ENCODE measurements around the gene XG. TPM values are rescaled to one million over a fixed set of nuclear protein-coding genes. Genes with fewer than 3 reads are reported as not detected.
"Not testable (repeated sequence)": the region's sequence is repeated elsewhere in the genome, so short reads cannot be mapped to it uniquely, and the experiment has no call there.

XG gene
- total and polyA plus RNA-seq, 2 experiments from 2014 or later, result not detected

DNA sequence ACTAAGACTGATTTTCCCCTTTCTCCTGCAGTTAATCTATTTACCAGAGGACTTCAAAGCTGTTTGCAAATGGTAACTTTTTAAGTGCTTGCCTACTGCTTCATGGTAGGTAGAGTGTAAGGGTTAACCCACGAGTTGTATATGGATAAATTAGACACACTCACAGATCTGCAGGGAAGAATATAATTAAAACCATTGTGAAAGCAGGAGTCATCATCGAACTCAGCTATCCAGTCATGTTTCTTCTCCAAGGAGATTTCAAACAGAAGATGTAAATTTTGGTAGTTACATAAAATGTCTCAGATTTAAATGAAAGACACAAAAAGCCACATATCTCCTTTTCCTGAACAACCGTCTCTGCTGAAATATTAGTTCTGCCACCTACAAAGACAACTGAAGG, 549 bp upstream of the XG start:
- Histone ChIP-seq H3K27ac (no peak overlapping the region), H3K36me3 (no peaks in the 10 kb centered on the region), H3K4me1 (ENCODE audit: low read depth) (no peaks in the 10 kb centered on the region), H3K9me3 (ENCODE audit: low read depth) (no peaks in the 10 kb centered on the region), H3K27me3 (no peaks in the 10 kb centered on the region), H3K4me3 (no peak overlapping the region)
- no peak for DNase-seq (ENCODE audit: low read depth in 1 of 2, low spot score in 1 of 2)
- TF ChIP-seq, protein P1, sequence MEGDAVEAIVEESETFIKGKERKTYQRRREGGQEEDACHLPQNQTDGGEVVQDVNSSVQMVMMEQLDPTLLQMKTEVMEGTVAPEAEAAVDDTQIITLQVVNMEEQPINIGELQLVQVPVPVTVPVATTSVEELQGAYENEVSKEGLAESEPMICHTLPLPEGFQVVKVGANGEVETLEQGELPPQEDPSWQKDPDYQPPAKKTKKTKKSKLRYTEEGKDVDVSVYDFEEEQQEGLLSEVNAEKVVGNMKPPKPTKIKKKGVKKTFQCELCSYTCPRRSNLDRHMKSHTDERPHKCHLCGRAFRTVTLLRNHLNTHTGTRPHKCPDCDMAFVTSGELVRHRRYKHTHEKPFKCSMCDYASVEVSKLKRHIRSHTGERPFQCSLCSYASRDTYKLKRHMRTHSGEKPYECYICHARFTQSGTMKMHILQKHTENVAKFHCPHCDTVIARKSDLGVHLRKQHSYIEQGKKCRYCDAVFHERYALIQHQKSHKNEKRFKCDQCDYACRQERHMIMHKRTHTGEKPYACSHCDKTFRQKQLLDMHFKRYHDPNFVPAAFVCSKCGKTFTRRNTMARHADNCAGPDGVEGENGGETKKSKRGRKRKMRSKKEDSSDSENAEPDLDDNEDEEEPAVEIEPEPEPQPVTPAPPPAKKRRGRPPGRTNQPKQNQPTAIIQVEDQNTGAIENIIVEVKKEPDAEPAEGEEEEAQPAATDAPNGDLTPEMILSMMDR (IDR thresholded peaks at IDR 0.05; ENCODE audit: low read depth, low read length), result no peak

DNA sequence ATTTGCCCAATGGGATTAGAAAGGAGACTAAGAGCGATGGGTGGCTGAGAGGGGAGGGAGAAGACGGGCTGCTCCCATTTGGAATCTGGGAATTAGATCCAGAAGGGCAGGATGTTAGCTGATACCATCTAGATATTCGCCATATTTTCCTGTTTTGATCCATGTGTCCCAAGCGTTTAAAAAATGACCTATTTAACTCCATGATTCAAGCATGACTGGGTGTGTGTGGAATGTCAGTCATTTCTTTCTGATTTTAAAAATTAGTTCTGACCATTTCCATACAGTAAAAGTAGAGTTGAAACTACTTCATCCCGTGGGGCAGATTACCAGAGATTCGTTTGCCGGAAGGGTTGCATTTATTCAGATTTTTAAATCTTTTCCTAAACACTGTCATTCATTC, 601 bp downstream of the XG start:
- not testable (repeated sequence) for DNase-seq (ENCODE audit: low read depth in 1 of 2, low spot score in 1 of 2); H3K36me3 ChIP-seq; H3K27ac ChIP-seq; H3K4me1 ChIP-seq (ENCODE audit: low read depth); H3K9me3 ChIP-seq (ENCODE audit: low read depth); H3K4me3 ChIP-seq; H3K27me3 ChIP-seq

DNA sequence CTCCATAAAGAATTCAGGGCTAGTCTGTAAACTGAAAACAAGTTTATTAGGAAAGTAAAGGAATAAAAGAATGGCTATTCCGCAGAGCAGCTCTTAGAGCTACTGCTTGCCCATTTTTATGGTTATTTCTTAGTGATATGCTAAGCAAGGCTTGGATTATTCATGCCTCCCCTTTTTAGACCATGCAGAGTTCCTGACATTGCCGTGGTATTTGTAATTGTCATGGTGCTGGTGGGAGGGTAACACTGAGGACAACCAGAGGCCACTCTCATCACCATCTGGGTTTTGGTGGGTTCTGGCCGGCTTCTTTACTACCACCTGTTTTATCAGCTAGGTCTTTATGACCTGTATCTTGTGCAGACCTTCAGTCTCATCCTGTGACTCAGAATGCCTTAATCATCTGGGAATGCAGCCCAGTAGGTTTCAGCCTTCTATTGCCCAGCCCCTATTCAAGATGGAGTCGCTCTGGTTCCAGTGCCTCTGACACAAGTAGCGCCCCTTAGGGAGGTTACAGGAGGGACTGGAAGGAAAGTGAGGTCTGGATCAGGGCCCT, 3.4 kb downstream of the XG start:
- not testable (repeated sequence) for H3K27me3 ChIP-seq; DNase-seq (ENCODE audit: low read depth in 1 of 2, low spot score in 1 of 2); H3K36me3 ChIP-seq; H3K4me1 ChIP-seq (ENCODE audit: low read depth); H3K27ac ChIP-seq; H3K9me3 ChIP-seq (ENCODE audit: low read depth); H3K4me3 ChIP-seq

DNA sequence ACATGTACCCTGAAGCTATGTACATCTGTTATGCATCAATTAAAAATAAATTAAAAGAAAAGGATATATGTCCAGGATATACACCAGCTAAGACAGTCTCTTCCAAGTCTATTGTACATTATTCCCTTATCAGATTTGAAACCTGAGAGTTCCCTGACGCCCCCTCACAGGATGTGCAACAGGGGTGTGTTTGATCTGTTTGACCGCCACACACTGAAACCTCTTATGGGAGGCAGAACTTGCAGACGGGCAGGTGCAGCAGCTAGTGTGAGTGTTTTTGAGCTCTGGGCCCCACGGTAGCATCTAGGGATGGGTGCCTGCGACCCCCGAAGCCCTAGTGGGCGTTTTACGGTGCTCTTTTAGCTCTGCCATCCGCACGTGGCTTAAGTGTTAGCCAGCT, 4.7 kb downstream of the XG start:
- Histone ChIP-seq H3K4me1 (ENCODE audit: low read depth) (no peaks in the 10 kb centered on the region), H3K36me3 (no peaks in the 10 kb centered on the region), H3K27ac (no peak overlapping the region), H3K4me3 (no peak overlapping the region), H3K9me3 (ENCODE audit: low read depth) (no peaks in the 10 kb centered on the region), H3K27me3 (no peaks in the 10 kb centered on the region)
- TF ChIP-seq, protein P1 (IDR thresholded peaks at IDR 0.05; ENCODE audit: low read depth, low read length), result no peak
- DNase-seq (ENCODE audit: low read depth in 1 of 2, low spot score in 1 of 2), result no peak

DNA sequence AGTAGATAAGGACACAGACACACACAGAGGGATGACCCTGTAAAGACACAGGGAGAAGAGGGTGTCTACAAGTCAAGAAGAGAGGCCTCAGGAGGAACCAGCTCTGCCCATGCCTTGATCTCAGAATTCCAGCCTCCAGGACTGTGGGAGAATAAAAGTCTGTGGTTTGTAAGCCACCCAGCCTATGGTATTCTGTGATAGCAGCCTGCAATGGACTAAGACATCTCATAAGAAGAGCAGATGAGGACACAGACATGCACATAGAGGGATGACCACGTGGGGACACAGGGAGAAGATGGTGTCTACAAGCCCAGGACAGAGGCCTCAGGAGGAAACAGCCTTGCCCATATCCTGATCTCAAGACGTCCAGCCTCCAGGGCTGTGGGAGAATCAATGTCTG, 9.4 kb downstream of the XG start:
- TF ChIP-seq, protein P1 (IDR thresholded peaks at IDR 0.05; ENCODE audit: low read depth, low read length), result no peak
- no peaks in the 10 kb centered on the region for H3K9me3 ChIP-seq (ENCODE audit: low read depth)
- H3K27ac ChIP-seq, result no peak overlapping the region
- H3K4me3 ChIP-seq, result no peak overlapping the region
- no peaks in the 10 kb centered on the region for H3K27me3 ChIP-seq
- no peak for DNase-seq (ENCODE audit: low read depth in 1 of 2, low spot score in 1 of 2)
- no peaks in the 10 kb centered on the region for H3K4me1 ChIP-seq (ENCODE audit: low read depth)
- H3K36me3 ChIP-seq, result no peaks in the 10 kb centered on the region

DNA sequence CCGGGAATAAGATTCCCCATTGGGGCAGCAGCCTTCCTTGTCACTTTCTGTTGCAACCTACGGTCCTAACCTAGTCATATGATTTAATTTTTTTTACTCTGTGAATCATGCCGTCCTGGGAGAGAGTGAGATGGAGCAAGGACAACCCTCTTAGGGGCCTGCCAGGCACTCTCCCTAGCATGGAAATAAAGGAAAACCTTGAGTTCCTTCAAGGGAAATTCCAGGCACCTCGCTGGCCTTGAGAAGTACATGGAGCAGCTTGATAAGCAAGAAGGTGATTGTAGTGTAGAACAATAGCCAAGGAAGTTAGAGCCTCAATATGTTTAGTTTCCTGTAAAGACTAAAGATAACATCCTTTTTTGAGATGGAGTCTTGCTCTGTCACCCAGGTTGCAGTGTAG, 10.8 kb downstream of the XG start:
- not testable (repeated sequence) for H3K36me3 ChIP-seq; H3K4me3 ChIP-seq; H3K27me3 ChIP-seq; H3K9me3 ChIP-seq (ENCODE audit: low read depth); H3K4me1 ChIP-seq (ENCODE audit: low read depth); H3K27ac ChIP-seq
- DNase-seq (ENCODE audit: low read depth in 1 of 2, low spot score in 1 of 2), result peak in 1 of 2 donors; percentile 8

DNA sequence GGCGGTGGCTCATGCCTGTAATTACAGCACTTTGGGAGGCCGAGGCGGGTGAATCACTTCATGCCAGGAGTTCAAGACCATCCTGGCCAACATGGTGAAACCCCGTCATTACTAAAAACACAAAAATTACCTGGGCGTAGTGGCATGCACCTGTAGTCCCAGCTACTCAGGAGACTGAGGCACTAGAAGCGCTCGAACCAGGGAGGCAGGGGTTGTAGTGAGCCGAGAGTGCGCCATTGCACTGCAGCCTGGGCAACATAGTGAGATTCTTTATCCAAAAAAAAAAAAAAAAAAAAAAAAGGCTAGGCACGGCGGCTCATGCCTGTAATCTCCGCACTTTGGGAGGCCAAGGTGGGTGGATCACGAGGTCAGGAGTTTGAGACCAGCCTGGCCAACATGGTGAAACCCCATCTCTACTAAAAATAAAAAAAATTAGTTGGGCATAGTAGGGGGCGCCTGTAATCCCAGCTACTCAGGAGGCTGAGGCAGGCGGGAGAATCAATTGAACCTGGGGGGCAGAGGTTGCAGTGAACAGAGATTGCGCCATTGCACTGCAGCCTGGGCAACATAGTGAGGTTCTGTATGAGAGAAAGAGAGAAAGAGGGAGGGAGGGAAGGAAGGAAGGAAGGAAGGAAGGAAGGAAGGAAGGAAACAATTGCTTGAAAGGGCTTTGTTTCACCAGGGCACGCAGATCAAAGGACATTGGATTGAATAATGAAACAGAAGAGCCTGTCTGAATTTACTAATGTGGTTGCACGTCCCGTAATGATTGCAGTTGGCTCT, 13.1 kb downstream of the XG start:
- not testable (repeated sequence) for H3K27ac ChIP-seq; H3K27me3 ChIP-seq; H3K9me3 ChIP-seq (ENCODE audit: low read depth); H3K4me3 ChIP-seq; H3K4me1 ChIP-seq (ENCODE audit: low read depth); H3K36me3 ChIP-seq; DNase-seq (ENCODE audit: low read depth in 1 of 2, low spot score in 1 of 2)

DNA sequence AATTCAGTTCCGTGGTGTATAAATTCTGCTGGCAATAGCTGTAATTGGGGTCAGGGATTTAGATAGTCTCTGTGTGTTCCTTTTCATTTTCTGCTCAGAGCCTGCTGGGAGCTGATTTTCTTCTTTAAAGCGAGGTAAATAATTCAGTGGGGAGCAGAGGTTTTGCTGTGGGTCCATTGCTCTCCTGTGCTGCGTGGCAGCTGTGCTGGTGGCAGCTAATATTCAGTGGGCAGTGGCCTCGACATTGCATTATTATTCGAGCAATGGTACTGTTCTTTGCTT, 13.7 kb downstream of the XG start:
- Histone ChIP-seq H3K27me3 (no peaks in the 10 kb centered on the region), H3K9me3 (ENCODE audit: low read depth) (no peaks in the 10 kb centered on the region), H3K36me3 (no peaks in the 10 kb centered on the region), H3K4me3 (no peak overlapping the region), H3K27ac (no peak overlapping the region), H3K4me1 (ENCODE audit: low read depth) (peaks cover 3% of the 10 kb centered on the region)
- DNase-seq (ENCODE audit: low read depth in 1 of 2, low spot score in 1 of 2), result no peak
- TF ChIP-seq, protein P1 (IDR thresholded peaks at IDR 0.05; ENCODE audit: low read depth, low read length), result no peak
